Measurements from ENCODE around the gene ADNP2.

ADNP2 gene

GRCh38 chr18:80107426-80107825 is 1.6 kb upstream of the ADNP2 start:
- no peak for TF ChIP-seq CTCF (IDR thresholded peaks at IDR 0.05)

- TF ChIP-seq CTCF (IDR thresholded peaks at IDR 0.05) = no peak
Measured at GRCh38 chr18:80108121-80108536, 933 bp upstream of the ADNP2 start.

GRCh38 chr18:80109676-80110078 is 615 bp downstream of the ADNP2 start:
- TF ChIP-seq CTCF (IDR thresholded peaks at IDR 0.05) = no peak

GRCh38 chr18:80112624-80113248 is 3.7 kb downstream of the ADNP2 start:
- no peak for TF ChIP-seq CTCF (IDR thresholded peaks at IDR 0.05)

GRCh38 chr18:80115035-80115434 is 6.0 kb downstream of the ADNP2 start:
- TF ChIP-seq CTCF (IDR thresholded peaks at IDR 0.05) = no peak

GRCh38 chr18:80119111-80119510 is 10.0 kb downstream of the ADNP2 start:
- no peak for TF ChIP-seq CTCF (IDR thresholded peaks at IDR 0.05)

GRCh38 chr18:80120932-80121331 is 11.9 kb downstream of the ADNP2 start:
- TF ChIP-seq CTCF (IDR thresholded peaks at IDR 0.05) = no peak

GRCh38 chr18:80124131-80124530 is 15.1 kb downstream of the ADNP2 start:
- TF ChIP-seq CTCF (IDR thresholded peaks at IDR 0.05) = no peak

All from LNCAP (cell line).